Lower leg skin (tissue), 4 donors: Measurements from ENCODE around the gene USP28. TPM values are rescaled to one million over a fixed set of nuclear protein-coding genes. Genes with fewer than 3 reads are reported as not detected.
A peak's percentile ranks its signal among the peaks of the same experiment; 100 is the strongest.

ENCODE experiments used
- DNase-seq, 2 donors: peaks; one replicate each; pipeline ENCODE4 v3.0.0-alpha.2; 2019; ENCODE audit warnings: low spot score in 2 of 2
- H3K4me3 ChIP-seq: fragments of 200-600 bp; sonication (generic); 2 replicates; pipeline ENCODE4 v1.5.1; 2017; ENCODE audit warnings: mild to moderate bottlenecking, low read depth; ENCODE audit not compliant: poor library complexity, severe bottlenecking
- POLR2A ChIP-seq, 2 donors: fragments of 450-650 bp; IDR thresholded peaks; one replicate each; pipeline ENCODE4 v1.6.1; 2016 to 2017; ENCODE audit warnings: antibody characterized with exemption in 2 of 2, mild to moderate bottlenecking in 1 of 2, moderate library complexity in 1 of 2
- WGBS, 2 donors: methylation state at CpG; one replicate each; pipeline ENCODE4 v1.1.5; 2018; 5-methylcytosine and 5-hydroxymethylcytosine counted together
- intact Hi-C: fragments of 100-400 bp; cut with DNase I; formaldehyde crosslinking; loops from one replicate; pipeline ENCODE4 v1.15.0; 2023; ENCODE audit warnings: low total_unique reads
- total RNA-seq, 4 donors: library from RNA; depleted of rRNA; stranded (reverse); fragments of >200 nt; gene quantifications; one replicate each; pipeline ENCODE4 v1.1.0, GENCODE V29; 2016
- TF ChIP-seq, protein P1 (sequence below), 3 donors: fragments of 450-650 bp; IDR thresholded peaks; one replicate each; pipeline ENCODE4 v1.5.1; 2016; ENCODE audit warnings: antibody characterized with exemption in 3 of 3, mild to moderate bottlenecking in 3 of 3, moderate library complexity in 2 of 3

The USP28 gene
- total RNA-seq, 4 donors from 2014 or later = 13.0 to 26.8 (median 16.4) TPM

DNA sequence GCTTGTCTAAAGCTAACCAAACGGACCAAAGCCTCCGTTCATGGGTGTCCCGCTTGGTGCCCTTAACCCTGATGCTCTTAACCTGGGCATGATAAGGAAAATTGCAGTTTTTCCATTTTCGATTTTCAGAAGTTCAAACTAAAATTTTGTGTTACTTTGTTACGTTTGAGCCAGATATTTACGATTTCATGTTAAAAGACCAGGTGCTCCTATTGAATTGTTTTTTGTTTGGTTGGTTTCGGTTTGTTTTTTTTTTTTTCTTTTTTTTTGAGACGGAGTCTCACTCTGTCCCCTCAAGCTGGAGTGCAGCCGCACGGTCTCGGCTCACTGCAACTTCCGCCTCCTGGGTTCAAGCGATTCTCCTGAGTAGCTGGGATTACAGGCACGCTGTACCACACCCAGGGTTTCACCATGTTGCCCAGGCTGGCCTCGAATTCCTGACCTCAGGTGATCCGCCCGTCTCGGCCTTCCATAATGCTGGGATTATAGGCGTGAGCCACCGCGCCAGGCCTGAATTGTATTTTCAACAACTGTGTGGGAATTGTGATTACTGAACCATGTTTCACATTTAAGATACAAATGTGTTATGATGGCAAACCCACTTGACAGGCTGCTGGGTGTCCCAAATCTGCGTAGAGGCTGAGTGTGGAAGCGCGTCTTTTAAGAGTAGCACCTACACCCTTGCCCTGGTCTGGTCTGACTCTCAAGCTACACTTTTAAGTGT is 864 bp upstream of the USP28 start:
- DNase-seq = peak in 1 of 2 donors; percentile 70
- 78% methylated on average over 24 of the region's 24 CpGs for WGBS, 2 donors
- peak overlapping the region; percentile 30 for H3K4me3 ChIP-seq
- intact Hi-C loops = no loop called here
- TF ChIP-seq, protein P1, sequence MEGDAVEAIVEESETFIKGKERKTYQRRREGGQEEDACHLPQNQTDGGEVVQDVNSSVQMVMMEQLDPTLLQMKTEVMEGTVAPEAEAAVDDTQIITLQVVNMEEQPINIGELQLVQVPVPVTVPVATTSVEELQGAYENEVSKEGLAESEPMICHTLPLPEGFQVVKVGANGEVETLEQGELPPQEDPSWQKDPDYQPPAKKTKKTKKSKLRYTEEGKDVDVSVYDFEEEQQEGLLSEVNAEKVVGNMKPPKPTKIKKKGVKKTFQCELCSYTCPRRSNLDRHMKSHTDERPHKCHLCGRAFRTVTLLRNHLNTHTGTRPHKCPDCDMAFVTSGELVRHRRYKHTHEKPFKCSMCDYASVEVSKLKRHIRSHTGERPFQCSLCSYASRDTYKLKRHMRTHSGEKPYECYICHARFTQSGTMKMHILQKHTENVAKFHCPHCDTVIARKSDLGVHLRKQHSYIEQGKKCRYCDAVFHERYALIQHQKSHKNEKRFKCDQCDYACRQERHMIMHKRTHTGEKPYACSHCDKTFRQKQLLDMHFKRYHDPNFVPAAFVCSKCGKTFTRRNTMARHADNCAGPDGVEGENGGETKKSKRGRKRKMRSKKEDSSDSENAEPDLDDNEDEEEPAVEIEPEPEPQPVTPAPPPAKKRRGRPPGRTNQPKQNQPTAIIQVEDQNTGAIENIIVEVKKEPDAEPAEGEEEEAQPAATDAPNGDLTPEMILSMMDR (IDR thresholded peaks at IDR 0.05) = no peak

- H3K4me3 ChIP-seq = peak overlapping the region; percentile 71
- TF ChIP-seq, protein P1 (IDR thresholded peaks at IDR 0.05) = no peak
- TF ChIP-seq POLR2A (IDR thresholded peaks at IDR 0.05) = no peak
- no peak for DNase-seq
- 3 to 4% methylated on average over 19 of the region's 19 CpGs for WGBS, 2 donors
- intact Hi-C loops = no loop called here
These were observed 665 bp downstream of the USP28 start for GRCh38 chr11:113874581-113875233.

- no peak overlapping the region for H3K4me3 ChIP-seq
- peak in 1 of 2 donors; percentile 70 for DNase-seq
- WGBS, 2 donors = 91 to 97% methylated on average over 18 to 19 of the region's 19 CpGs
- intact Hi-C loops = no loop called here
- TF ChIP-seq, protein P1 (IDR thresholded peaks at IDR 0.05) = no peak
- no peak for TF ChIP-seq POLR2A (IDR thresholded peaks at IDR 0.05)
These were observed 1.3 kb downstream of the USP28 start for GRCh38 chr11:113874096-113874495.

- WGBS, 2 donors = 69 to 73% methylated on average over 5 of the region's 5 CpGs
- no peak overlapping the region for H3K4me3 ChIP-seq
These were observed 2.1 kb downstream of the USP28 start for GRCh38 chr11:113873236-113873626.

DNA sequence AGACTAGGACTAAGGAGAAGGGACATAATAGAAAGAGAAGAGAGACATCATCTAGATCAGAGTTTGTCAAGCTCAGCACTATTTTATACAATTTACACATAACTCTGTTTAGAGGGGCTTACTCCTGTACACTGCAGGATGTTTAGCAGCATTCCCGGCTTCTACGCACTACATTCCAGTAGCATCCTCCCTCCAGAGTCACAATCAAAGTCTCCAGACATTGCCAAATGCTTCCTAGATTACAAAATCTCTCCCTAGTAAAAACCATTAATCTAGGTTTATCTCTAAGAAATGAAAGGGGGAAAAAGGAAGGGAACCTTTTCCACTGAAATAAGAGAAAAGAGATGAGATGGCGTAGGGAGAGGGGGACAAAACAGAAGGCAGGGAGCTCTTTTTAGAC is 4.0 kb downstream of the USP28 start:
- 93 to 94% methylated on average over 3 of the region's 3 CpGs for WGBS, 2 donors
- DNase-seq = no peak
- H3K4me3 ChIP-seq = no peak overlapping the region
- no peak for TF ChIP-seq POLR2A (IDR thresholded peaks at IDR 0.05)
- TF ChIP-seq, protein P1 (IDR thresholded peaks at IDR 0.05) = no peak
- intact Hi-C loops = no loop called here

More at GRCh38 chr11:113873236-113873626, 2.1 kb downstream of the USP28 start:
- intact Hi-C loops = no loop called here
- no peak for TF ChIP-seq POLR2A (IDR thresholded peaks at IDR 0.05)
- TF ChIP-seq, protein P1 (IDR thresholded peaks at IDR 0.05) = no peak
- DNase-seq = peak in 1 of 2 donors; percentile 37
